Measurements from ENCODE around the gene EARS2.
A peak's percentile ranks its signal among the peaks of the same experiment; 100 is the strongest.
"Not testable (repeated sequence)": the region's sequence is repeated elsewhere in the genome, so short reads cannot be mapped to it uniquely, and the experiment has no call there.

Gene EARS2

DNA sequence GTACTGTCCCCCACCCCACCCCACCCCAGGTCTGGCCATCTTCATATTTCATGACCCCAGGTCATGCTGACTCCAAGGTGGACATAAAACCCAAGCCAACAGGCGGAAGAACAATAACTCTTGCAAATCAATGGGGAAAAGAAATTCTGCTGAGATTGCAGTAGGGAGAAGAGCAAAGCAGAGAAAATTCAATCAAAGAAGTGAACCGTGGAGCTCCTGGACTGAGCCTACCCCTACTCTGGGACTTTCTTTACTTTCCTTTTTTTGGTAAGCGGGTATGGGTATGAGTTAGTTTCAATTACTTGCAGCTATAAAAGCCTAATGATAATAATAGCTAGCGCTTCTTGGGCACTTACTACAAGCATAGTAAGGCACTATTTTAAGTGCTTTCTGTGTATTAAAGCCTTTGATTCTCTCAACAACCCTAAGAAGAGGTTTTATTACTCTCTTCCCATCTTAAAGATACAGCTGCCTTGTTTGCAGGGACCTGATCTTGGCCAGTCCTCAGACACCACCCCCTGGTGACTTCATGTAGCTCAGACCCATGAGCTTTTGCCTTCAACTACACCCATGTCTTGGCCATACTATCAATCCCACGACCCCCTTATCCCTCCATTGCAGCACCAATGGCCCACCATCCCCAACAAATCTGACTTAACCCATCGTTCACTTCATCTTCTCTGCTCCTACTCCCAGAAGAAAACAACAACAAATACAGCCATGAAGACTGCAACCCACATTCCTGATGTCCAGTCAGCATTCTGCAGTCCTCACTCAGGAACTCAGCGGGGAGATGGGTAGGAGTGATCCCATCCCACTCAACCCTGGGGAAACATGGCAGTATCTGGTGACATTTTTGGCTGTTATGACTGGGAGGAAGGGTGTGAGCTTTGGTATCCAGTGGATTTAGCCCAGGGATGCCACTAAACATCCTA lies 51.2 kb downstream of the EARS2 start:
- DNase-seq (ENCODE audit: low read depth in 2 of 2): no peak

DNA sequence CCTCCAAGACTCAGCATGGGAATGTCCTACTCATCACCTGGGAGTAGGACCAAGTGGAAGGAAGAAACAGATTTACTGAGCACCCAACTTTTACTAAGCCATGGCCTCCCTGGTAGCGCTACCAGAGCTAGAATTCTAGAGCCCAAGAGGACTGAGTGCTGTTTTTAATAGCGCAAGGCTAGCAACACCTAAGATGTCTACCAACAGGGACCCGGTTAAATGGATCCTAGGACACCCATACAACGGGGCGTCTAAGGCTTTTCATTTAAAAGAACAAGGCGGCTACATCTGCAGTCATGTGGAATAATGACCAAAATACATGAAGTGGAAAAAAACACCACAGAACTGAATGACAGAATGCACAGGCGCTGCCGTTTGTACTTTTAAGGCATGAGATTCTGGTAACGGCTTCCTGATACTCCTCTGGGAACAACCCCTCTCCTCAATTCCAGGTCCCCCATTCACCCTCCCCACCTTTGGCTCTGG lies 51.9 kb downstream of the EARS2 start:
- no peak for DNase-seq (ENCODE audit: low read depth in 2 of 2)

DNA sequence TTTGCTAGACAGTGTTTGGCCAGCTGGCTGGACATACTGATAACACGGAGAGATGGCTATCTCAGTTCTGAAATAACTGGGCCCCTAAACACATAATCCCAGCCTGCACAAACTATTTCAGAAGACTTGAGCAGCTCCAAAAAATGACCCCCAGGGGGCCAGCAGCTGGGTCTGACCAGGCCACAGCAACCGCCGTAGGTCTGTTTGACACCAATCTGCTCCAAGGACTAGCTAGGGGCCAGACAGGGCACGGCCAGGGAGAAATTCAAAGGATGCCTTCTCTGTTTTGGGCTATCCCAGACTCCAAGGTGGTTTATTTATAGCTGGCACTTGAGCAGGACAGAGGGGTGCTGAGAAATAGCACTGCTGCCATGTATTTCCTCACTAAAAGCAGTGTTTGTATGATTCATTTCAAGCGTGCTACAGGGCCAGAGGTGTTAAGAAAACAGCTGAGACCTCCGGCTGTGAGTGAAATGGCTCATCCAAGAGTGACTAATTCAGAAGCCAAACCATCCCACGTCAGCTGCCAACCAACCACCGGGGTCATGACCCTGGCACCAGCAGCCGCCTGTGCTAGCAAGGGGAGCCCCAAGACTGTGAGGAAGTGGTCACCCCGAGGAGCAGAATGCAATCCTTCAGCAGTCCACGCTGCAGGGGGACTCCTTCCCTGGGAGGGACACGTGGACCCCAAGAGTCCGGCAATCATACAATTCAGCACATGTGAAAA lies 52.5 kb downstream of the EARS2 start:
- peak; percentile 55 to 74 for DNase-seq (ENCODE audit: low read depth in 2 of 2)

DNA sequence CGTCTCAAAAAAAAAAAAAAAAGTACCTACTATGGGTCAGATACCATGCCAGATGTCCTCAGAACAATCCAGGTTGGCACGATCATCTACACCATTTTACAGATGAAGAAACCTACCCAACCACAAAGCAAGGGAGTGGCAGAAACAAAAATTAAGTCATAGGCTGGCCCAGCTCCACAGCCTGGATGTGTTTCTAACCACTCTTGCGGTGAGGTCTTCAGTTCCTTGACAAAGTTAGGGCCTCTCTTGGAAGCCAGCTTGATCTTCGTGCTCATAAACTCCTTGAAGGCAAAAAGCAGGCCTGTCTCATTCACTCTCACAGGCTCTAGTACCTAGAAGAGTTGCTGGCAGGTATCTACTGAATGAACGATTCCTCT lies 53.1 kb downstream of the EARS2 start:
- no peak for DNase-seq (ENCODE audit: low read depth in 2 of 2)

DNA sequence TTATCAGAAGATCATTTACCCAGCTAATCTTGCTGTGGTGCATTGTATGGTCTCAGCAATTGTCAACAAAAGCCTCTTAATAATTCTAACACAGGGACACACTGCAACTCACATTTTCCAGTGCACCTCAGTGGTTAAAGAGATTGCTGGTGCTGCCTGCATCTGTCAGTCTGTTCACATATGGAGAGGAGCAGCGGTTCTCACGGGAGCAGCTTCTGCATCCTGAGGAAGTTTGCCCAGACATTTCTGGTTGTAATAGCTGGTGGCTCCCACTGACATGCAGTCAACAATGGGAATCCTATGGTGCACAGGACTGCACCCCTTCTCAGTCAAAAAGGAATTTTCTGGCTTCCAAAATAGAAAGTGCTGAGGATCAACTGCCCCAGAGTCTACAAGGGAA lies 54.7 kb downstream of the EARS2 start:
- no peak for DNase-seq (ENCODE audit: low read depth in 2 of 2)

DNA sequence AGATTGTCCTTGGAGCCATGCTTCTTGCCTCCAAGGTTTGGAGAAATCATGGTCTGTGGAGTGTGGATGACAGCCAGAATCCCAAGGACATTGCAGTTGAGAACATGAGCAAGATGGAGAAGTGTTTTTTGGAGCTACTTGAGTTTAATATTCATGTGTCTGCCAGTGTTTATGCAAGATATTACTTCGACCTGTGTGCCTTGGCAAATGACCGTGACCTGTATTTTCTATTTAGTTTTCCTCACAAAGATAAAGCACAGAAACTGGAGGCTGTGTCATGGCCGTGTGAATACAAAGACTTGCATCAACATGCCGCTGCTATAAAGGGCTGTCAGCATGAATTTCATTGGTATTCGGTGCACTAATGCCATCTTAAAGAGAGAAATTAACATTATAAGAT lies 55.9 kb downstream of the EARS2 start:
- DNase-seq (ENCODE audit: low read depth in 2 of 2): no peak

DNA sequence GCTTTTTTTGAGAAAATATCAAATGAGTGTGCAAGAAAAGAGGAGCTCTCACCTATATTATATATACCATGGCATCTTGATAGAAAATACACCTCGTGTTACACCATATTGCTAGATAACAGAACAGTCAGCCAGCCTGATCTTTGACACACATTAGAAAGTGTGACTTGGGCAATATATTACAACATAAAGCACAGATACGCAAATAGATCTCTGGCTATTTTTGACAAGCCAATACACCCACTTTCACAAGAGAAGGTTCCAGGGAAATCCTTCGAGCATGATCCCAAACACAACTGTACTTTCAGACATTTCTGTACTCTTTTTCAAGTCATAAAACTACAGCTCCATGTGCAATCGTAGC lies 56.3 kb downstream of the EARS2 start:
- no peak for DNase-seq (ENCODE audit: low read depth in 2 of 2)

DNA sequence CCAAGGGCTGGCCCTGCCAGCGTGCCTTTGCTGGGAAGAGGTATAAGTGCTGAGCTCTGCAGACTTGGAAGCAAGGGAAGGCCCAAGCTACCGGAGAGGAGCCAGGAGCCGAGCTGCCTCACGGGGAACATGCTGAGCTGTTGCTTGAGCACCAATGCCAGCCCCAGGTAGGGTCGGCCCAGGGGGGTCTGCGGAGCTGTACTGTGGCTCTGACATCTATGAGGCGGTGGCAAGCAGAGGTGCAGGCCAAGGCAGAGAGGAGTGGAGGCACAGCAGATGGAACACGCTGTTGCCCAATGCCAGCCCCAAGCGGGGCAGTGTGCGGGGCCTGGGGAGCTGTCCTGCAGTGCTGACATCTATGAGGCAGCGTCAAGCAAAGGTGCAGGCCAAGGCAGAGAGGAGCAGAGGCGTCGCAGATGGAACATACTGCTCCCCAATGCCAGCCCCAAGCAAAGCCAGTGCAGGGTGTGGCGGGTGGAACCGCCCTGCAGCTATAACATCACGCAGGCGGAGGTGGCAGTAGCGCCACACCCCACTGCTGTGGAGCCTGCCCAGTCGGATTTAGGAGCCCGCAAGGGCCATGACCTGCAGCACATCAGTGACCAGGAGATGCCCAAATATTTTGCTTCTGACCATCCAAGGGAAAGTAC lies 56.8 kb downstream of the EARS2 start:
- DNase-seq (ENCODE audit: low read depth in 2 of 2): no peak

DNA sequence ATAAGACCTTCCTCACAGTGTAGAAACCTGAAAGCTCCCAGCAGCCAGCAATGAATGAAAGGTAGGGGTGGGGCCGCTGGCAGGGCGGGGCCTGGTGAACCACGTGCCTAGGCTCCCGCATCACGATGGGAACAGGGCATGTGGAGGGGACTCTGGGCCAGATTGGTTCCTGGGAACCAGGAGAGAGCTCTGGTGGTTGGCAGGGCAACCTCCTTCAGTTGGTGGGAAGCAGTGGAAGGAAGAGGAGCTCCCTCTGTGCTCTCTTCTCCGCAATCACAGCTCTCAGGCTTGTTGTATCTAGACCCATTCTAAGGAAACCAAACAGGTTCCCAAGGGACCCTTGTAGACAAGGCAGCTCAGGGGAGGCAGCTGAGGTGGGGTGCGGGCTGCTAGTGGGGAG lies 57.3 kb downstream of the EARS2 start:
- DNase-seq (ENCODE audit: low read depth in 2 of 2): no peak

DNA sequence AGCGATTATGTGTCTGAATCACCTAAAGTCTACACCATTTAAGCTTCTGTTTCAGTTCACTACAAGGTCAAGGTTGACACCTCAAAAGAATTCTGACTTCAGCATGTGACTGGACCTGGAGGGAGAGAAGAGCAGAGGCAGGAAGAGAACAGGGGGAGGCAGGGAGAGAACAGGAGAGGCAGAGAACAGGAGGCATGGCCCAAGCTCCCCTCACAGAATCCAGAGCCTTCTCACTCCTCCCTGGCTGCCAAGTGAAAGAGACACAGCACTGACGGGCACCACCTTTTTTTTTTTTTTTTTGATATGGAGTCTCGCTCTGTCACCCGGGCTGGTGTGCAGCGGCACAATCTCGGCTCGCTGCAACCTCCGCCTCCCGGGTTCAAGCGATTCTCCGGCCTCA lies 58.3 kb downstream of the EARS2 start:
- DNase-seq (ENCODE audit: low read depth in 2 of 2): no peak

DNA sequence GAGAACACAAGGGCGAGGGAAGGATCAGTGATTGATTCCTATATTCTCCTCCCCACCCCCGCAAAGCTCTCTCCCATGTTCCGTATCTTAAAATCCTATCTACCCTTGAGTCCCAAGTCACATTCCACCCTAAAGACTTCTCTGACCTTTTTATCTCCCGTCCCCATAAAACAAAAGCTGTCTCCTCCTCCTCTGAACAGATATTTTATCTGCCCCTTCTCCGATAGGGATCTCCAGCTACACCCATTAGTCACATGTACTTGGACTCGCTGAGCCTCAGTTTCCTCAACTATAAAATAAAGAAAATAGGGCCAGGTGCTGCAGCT lies 59.6 kb downstream of the EARS2 start:
- no peak for DNase-seq (ENCODE audit: low read depth in 2 of 2)

DNA sequence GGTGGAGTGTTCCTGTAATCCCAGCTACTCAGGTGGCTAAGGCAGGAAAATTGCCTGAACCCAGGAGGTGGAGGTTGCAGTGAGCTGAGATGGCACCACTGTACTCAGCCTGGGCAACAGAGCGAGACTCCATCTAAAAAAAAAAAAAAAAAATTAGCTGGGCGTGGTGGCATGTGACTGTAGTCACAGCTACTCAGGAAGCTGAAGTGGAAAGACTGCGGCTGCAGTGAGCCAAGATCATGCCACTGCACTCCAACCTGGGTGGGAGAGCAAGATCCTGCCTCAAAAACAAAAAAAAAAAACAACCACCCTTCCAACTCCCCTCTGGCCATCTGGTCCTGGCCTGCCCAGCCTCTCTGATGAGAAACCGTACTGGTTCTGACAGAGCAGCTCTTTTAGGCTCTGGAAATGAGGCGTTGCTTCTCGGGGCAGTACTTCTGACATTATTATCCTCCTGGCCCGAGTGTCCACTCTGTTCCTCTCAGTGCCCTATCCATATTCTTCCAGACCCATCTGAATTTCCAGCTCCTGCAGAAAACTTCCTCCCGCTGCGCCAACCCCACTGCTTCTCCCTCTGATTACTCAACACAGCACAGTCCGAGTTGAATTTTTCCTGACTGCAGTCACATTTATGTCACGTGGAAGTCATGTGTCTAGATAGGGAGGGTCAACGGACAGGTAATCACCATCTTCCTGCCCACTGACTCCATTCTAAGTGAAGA lies 60.2 kb downstream of the EARS2 start:
- no peak for DNase-seq (ENCODE audit: low read depth in 2 of 2)

DNA sequence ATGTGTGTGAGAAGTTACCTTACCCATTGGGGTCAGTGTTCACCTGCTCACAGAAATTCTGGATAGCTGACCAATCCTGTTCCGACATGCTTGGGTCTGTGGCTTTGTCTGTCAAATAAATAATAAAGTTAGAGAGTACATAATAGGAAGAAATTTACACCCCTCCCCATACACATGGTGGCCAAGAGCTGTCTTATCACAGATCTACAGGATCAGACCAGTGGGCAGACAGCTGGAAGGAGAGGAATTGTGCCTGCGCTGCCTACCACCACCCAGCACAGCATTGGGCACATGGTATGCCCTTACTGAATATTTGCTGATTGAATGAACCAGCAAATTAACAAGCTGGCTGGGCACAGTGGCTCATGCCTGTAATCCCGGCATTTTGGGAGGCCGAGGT lies 61.5 kb downstream of the EARS2 start:
- DNase-seq (ENCODE audit: low read depth in 2 of 2): no peak

DNA sequence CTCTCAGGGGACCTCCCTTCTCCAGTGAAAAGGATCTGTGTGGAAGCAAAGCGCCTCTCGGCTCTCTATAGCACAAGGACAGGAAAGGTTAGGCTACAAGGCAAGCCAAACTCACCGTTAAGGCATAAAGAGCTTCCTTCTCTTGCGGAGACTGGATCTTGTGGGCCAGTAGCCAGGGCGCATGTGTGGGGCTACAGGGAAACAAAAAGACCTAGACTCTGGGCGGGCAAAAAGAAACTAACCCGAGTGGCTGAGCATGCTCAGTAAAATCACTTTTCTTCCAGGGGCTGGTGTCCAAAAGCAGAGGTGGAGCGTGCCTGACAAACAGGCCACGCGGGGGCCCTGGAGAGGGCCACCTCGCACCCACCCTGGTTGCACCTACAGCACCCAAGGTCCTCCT lies 63.0 kb downstream of the EARS2 start:
- DNase-seq (ENCODE audit: low read depth in 2 of 2): no peak

DNA sequence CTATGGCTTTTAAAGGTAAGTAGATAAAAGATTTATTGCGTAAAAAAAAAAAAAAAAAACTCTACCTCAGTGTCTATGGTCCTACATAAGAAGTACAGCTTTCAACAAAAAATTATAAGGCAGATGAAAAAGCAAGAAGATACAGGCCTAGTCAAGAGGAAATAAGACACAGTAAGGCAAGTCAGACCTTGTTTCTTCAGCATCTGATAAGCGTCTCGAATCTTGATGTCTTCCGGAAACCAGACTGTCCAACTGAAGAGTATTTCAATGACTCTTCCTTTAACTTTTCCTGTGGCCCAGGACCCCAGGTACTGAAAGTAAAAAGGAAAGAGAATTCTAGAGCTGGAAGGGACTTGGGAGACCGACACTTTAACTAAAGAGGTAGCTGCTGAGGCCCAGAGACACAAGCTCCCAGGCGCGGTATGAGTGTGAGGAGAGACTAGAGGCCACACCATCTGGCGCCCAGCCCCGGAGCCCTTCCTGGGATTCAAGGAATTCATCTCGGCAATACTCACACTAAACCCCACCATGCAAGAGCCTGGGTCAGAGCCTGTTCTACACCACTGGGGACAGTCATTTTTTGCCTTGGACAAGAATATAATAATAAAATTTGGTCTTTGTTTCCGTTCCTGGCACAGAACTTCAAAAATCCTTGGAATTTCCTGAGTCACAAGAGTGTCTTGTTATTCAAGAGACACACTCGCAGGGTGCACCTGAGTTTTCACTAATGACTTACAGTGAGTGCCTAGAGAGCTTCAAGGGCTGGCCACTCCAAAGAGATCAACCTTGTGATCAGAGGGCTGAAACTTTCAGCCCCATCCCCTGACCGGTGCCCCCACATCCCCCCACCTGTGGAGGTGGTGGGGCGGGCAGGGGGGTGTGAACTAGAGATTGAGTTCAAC lies 65.4 kb downstream of the EARS2 start:
- no peak for DNase-seq (ENCODE audit: low read depth in 2 of 2)

DNA sequence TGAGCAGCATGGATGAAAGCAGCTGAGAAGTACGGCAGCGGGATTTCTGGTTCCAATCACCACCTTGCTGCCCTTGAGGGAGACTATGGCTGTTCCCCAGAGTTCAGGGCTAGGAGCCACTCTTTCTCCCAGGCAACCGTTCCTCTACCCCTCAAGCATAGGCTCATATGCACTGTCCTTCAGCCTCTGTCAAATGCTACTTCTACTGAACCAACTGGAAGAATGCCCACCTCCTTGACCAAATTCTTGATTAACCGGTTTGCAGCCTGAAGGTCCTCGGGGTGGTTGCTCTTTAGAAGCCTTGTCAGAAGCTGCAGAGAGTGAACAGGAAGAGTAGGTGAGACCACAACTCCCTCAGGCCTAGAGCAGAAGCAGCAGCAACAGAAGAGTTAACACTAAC lies 70.7 kb downstream of the EARS2 start:
- no peak for DNase-seq (ENCODE audit: low read depth in 2 of 2)

DNA sequence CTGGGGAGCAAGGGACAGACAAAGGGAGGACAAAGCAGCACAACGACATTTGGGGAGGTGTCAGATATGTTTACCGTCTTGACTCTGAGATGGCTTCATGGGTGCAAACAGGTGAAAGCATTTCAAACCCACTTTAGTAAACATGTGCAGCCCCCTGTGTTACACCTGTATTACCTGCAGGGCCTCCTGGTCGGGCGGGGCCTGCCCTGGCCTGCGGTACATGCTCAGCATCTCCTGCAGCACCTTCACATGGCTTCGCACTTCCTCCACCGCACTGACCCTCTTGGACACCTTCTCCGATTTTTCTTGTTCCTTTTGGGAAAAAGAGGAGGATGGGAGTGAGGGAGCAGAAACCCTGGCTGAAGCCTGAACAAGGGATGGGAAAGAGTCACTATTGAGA lies 71.3 kb downstream of the EARS2 start:
- DNase-seq (ENCODE audit: low read depth in 2 of 2): no peak

DNA sequence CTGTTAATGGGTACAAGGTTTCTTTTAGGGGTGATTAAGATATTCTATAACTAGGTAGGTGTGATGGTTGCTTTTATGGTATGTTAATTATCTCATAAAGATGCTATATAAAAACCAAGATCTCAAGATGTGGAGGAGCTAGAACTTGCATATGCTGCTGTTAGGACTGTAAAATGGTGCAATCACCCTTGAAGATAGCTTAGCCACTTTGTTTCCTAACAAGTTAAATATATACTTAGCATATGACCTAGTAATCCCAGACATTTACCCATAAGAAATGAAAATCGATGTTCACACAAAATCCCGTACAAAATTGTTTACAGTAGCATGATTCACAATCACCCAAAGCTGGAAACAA lies 71.9 kb downstream of the EARS2 start:
- DNase-seq (ENCODE audit: low read depth in 2 of 2): no peak

DNA sequence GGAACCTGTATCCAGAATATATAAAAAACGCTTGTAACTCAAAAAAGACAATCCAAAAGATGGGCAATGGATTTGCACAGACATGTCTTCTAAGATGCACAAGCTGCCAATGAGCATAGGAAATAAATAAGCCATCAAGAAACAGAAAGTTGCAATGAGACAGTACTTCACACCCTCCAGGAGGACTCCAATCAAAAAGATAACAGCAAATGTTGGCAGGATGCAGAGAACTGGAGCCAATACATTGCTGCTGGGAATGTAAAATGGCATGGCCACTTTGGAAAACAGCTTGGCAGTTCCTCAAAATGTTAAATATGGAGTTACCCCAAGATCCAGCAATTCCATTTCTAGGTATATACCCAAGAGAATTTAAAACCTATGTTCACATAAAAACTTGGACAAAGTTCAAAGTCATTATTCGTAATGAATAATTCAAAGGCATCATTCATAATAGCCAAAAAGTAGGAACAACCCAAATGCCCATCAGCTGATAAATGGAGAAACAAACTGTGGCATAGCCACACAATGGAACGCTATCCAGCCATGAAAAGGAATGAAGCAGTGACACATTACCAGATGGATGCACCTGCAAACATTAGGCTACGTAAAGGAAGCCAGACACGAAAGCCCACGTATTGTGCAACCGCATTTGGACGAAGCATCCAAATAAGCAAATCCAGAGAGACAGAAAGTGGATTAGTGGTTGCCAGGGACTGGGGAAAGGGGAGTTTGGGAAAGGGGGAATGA lies 72.5 kb downstream of the EARS2 start:
- no peak for DNase-seq (ENCODE audit: low read depth in 2 of 2)

DNA sequence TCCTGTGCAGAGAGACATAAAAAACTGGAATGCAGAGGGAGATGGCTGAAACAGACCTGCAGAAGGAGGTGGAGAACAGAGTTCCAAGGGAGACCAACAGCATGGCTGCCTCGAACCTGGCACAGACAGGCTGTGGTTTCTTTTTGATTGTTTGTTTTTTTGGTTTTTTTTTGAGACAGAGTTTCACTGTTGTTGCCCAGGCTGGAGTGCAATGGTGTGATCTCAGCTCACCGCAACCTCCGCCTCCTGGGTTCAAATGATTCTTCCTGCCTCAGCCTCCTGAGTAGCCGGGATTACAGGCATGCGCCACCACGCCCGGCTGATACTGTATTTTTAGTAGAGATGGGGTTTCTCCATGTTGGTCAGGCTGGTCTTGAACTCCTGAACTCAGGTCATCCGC lies 73.7 kb downstream of the EARS2 start:
- not testable (repeated sequence) for DNase-seq (ENCODE audit: low read depth in 2 of 2)
